HFFc6 (cell line): ENCODE results near the gene SLC6A8. TPM values are rescaled to one million over a fixed set of nuclear protein-coding genes. Genes with fewer than 3 reads are reported as not detected.
"Not testable (repeated sequence)": the region's sequence is repeated elsewhere in the genome, so short reads cannot be mapped to it uniquely, and the experiment has no call there.

Experiments used
- DNase-seq: peaks from one replicate; pipeline ENCODE4 v3.0.0-alpha.2; 2018
- H3K27ac Mint-ChIP-seq: 2 replicates; pipeline ENCODE4 v1.8.0; 2020; ENCODE audit warnings: mild to moderate bottlenecking, mixed read lengths
- H3K27me3 Mint-ChIP-seq: 2 replicates; pipeline ENCODE4 v1.8.0; 2021; ENCODE audit warnings: mild to moderate bottlenecking, moderate library complexity, mixed read lengths; ENCODE audit not compliant: insufficient read depth
- H3K36me3 Mint-ChIP-seq: 2 replicates; pipeline ENCODE4 v1.8.0; 2021; ENCODE audit warnings: low read depth, mixed read lengths
- H3K4me1 Mint-ChIP-seq: 2 replicates; pipeline ENCODE4 v1.8.0; 2020; ENCODE audit warnings: low read depth, mixed read lengths
- H3K4me3 Mint-ChIP-seq: 2 replicates; pipeline ENCODE4 v1.8.0; 2020; ENCODE audit warnings: mild to moderate bottlenecking, moderate library complexity, mixed read lengths
- H3K9me3 Mint-ChIP-seq: 2 replicates; pipeline ENCODE4 v1.8.0; 2020; ENCODE audit warnings: mild to moderate bottlenecking, mixed read lengths
- CTCF ChIP-seq: fragments of 200-600 bp; sonication (generic); IDR thresholded peaks from 2 replicates; pipeline ENCODE4 v1.5.0; 2021; ENCODE audit warnings: antibody characterized with exemption, mild to moderate bottlenecking
- total RNA-seq, 6 experiments: library from RNA; stranded (reverse); fragmentation: NEBNext Ultra II Directional; extraction: Animal tissue kit (Norgen Biotek cat#: 25700); gene quantifications; 2 replicates in 1 of 6; 3 replicates in 5 of 6; pipeline ENCODE4 v1.2.3, GENCODE V29; 2021

The SLC6A8 gene
- total RNA-seq, 6 experiments from 2014 or later, result 14.0 to 33.8 (median 17.7) TPM

DNA sequence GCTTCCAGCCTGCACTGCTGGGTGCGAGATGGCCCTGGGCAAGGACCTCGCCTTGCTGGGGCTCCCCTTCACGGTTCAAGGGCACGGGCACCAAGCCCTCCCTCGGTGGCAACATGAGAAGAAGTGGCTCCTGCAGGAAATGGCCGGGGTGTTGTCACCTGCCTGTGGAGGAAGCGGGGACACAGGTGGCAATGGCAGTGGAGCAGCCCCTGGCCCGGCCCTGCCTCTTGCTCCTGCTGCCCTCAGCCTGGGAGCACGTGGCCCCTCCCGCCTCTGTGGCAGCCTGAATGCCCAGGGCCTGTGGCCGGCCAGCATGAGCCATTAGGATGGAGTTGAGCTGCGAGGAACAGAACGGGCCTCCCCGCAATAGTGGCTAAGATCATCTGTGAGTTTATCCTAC lies 53.7 kb downstream of the SLC6A8 start:
- no peak for TF ChIP-seq CTCF
- Mint-ChIP-seq H3K9me3 (no peaks in the 10 kb centered on the region), H3K27ac (no peak overlapping the region), H3K4me1 (no peaks in the 10 kb centered on the region), H3K36me3 (no peaks in the 10 kb centered on the region), H3K27me3 (peaks cover 3% of the 10 kb centered on the region; the same call in 1 of the 2 replicates), H3K4me3 (no peak overlapping the region)
- DNase-seq, result no peak

DNA sequence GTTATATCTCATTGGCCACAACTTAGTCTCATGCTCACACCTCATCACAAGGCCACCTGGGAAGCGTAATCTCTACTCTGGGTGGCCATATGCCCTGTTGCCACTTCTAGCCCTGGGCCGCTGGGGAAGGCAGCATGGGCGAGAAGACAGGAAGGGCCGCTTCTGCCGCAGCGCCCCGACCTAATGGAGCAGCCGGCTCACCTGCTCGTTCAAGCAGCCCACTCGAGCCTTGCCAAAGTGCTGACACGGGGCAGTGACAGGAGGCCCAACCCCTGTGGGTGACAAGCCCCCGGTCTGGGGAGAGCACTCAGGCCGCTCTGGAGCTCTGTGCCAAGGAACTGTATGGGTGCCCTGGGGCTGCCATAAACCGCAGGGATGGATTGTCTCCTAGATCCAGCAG lies 54.4 kb downstream of the SLC6A8 start:
- not testable (repeated sequence) for H3K4me1 Mint-ChIP-seq, H3K4me3 Mint-ChIP-seq, H3K27ac Mint-ChIP-seq, DNase-seq, H3K27me3 Mint-ChIP-seq, H3K36me3 Mint-ChIP-seq, H3K9me3 Mint-ChIP-seq

GRCh38 chrX:153742796-153743467 lies 55.2 kb downstream of the SLC6A8 start:
- not testable (repeated sequence) for DNase-seq, H3K27ac Mint-ChIP-seq, H3K27me3 Mint-ChIP-seq, H3K36me3 Mint-ChIP-seq, H3K9me3 Mint-ChIP-seq, H3K4me3 Mint-ChIP-seq, H3K4me1 Mint-ChIP-seq

- H3K4me3 Mint-ChIP-seq, H3K4me1 Mint-ChIP-seq, DNase-seq, H3K36me3 Mint-ChIP-seq, H3K9me3 Mint-ChIP-seq, H3K27ac Mint-ChIP-seq, H3K27me3 Mint-ChIP-seq: not testable (repeated sequence)
Observed at GRCh38 chrX:153743468-153744209, 55.9 kb downstream of the SLC6A8 start.

DNA sequence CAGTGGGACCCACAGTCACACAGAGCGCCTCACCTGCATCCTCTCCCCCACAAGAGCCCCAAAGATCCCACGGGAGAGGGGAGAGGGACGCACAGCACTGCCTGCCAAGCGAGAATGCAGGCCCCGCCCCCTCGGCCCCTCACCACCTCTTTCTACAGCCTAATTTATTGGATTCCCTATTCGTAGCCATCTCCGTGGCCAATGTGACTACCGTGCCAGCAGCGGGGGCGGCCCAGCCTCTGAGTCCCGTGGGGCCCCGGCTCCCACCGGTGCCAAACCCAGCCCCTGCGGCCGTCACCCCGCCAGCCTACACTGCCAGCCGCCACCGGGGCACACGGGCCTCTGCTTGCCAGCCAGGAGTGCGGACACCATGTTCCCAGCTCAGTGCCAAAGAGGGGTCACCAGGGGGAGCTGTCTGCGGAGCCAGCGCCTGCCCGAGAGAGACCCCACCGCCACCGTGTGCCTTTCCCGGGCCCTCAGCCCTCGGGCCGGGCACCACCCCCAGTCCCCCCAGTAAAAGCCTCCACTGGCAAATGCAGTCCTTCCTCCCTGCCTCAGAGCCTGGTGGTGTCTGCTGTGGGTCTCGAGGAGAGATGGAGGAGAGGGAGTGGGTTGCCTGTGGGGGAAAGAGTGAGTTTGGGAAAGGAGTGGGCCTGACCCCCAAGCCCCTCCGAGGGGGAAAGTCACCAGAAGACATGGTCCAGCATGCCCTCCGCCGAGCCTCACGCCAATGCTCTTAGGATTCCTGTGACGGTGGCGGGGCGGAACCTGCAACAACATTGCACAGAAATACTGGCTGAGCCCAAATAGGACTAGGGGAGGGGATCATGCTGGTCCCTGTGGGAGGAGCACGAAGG lies 56.7 kb downstream of the SLC6A8 start:
- H3K4me1 Mint-ChIP-seq, result no peaks in the 10 kb centered on the region
- TF ChIP-seq CTCF, result no peak
- no peaks in the 10 kb centered on the region for H3K9me3 Mint-ChIP-seq
- DNase-seq, result no peak
- no peak overlapping the region for H3K4me3 Mint-ChIP-seq
- peaks cover 12% of the 10 kb centered on the region for H3K27me3 Mint-ChIP-seq
- H3K27ac Mint-ChIP-seq, result no peak overlapping the region
- no peaks in the 10 kb centered on the region for H3K36me3 Mint-ChIP-seq

DNA sequence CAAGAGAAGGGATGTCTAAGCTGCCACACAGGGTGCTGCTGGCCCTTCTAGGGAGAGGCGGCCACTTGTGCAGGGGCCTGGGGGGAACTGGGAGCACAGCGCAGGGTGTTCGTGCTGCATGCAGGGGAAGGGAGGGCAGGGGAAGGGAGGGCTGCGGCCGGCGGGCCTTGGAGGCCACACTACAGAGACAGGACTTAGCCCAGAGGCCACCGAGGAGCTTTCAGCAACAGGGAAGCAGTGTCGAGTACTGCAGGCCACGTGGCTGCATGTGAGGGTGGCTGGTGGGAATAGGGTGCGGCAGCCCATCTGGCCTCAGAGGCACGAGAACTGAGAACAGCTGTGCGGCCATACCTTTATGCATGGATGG lies 57.3 kb downstream of the SLC6A8 start:
- DNase-seq, H3K36me3 Mint-ChIP-seq, H3K4me3 Mint-ChIP-seq, H3K27ac Mint-ChIP-seq, H3K9me3 Mint-ChIP-seq, H3K4me1 Mint-ChIP-seq: not testable (repeated sequence)
- H3K27me3 Mint-ChIP-seq, result peaks cover 15% of the 10 kb centered on the region

Other genes starting within 250 kb of the SLC6A8 start
- under 1 TPM; 0.33 to 0.99 (median 0.69) TPM for gene TREX2, start 241.9 kb upstream of the SLC6A8 start, total RNA-seq
- gene HAUS7, start 217.3 kb upstream of the SLC6A8 start, total RNA-seq, result 10 to 100 TPM; 20.3 to 32.0 (median 28.2) TPM
- gene BGN, start 192.9 kb upstream of the SLC6A8 start, total RNA-seq, result 100 to 1,000 TPM; 324 to 382 (median 367) TPM
- gene ATP2B3, start 170.3 kb upstream of the SLC6A8 start, total RNA-seq, result not detected
- gene CCNQ, start 88.8 kb upstream of the SLC6A8 start, total RNA-seq, result 10 to 100 TPM; 25.7 to 31.9 (median 29.6) TPM
- not detected for gene DUSP9, start 40.7 kb upstream of the SLC6A8 start, total RNA-seq
- under 1 TPM in 2 of 6 experiments, not detected in 4; 0.26 to 0.43 TPM for gene PNCK, start 14.1 kb upstream of the SLC6A8 start, total RNA-seq
- 100 to 1,000 TPM; 203 to 295 (median 218) TPM for gene BCAP31, start 36.5 kb downstream of the SLC6A8 start, total RNA-seq
- 10 to 100 TPM; 12.9 to 18.9 (median 14.5) TPM for gene ABCD1, start 36.9 kb downstream of the SLC6A8 start, total RNA-seq
- 10 to 100 TPM; 13.2 to 33.4 (median 15.8) TPM for gene PLXNB3, start 76.3 kb downstream of the SLC6A8 start, total RNA-seq
- under 1 TPM; 0.14 to 0.51 (median 0.27) TPM for gene SRPK3, start 93.1 kb downstream of the SLC6A8 start, total RNA-seq
- gene IDH3G, start 106.4 kb downstream of the SLC6A8 start, total RNA-seq, result 10 to 100 TPM; 60.2 to 67.1 (median 62.8) TPM
- 100 to 1,000 TPM; 171 to 247 (median 182) TPM for gene SSR4, start 106.7 kb downstream of the SLC6A8 start, total RNA-seq
- not detected for gene PDZD4, start 142.6 kb downstream of the SLC6A8 start, total RNA-seq
- 10 to 100 TPM; 13.1 to 89.2 (median 14.4) TPM for gene L1CAM, start 198.2 kb downstream of the SLC6A8 start, total RNA-seq
- not detected for gene AVPR2, start 216.7 kb downstream of the SLC6A8 start, total RNA-seq
- gene ARHGAP4, start 238.3 kb downstream of the SLC6A8 start, total RNA-seq, result under 1 TPM; 0.18 to 0.63 (median 0.48) TPM
- 100 to 1,000 TPM; 130 to 160 (median 146) TPM for gene NAA10, start 247.1 kb downstream of the SLC6A8 start, total RNA-seq